NCI-H1105 treated with DMSO at 0.1 percent for 48 hours (cell line): ENCODE results near the gene DOCK4.

Source experiments
- DNase-seq: peaks from one replicate; lab custom pipeline; 2025; lab: John Stamatoyannopoulos, UW

DOCK4 gene

GRCh38 chr7:112080978-112081377 lies 125.2 kb downstream of the DOCK4 start:
- DNase-seq: no peak

- DNase-seq: no peak
Observed at GRCh38 chr7:112080441-112080840, 125.8 kb downstream of the DOCK4 start.

- no peak for DNase-seq
Observed at GRCh38 chr7:112079673-112080072, 126.5 kb downstream of the DOCK4 start.

GRCh38 chr7:112079122-112079521 lies 127.1 kb downstream of the DOCK4 start:
- DNase-seq: no peak

GRCh38 chr7:112076324-112076723 lies 129.9 kb downstream of the DOCK4 start:
- no peak for DNase-seq

- no peak for DNase-seq
Observed at GRCh38 chr7:112074464-112074863, 131.7 kb downstream of the DOCK4 start.

GRCh38 chr7:112073530-112073929 lies 132.7 kb downstream of the DOCK4 start:
- DNase-seq: no peak

- DNase-seq: no peak
Observed at GRCh38 chr7:112072541-112073245, 133.5 kb downstream of the DOCK4 start.

GRCh38 chr7:112071856-112072255 lies 134.3 kb downstream of the DOCK4 start:
- DNase-seq: no peak

- no peak for DNase-seq
Observed at GRCh38 chr7:112070674-112071256, 135.4 kb downstream of the DOCK4 start.

GRCh38 chr7:112069879-112070321 lies 136.3 kb downstream of the DOCK4 start:
- no peak for DNase-seq

GRCh38 chr7:112068967-112069366 lies 137.2 kb downstream of the DOCK4 start:
- DNase-seq: no peak

- DNase-seq: no peak
Observed at GRCh38 chr7:112067632-112068540, 138.3 kb downstream of the DOCK4 start.

GRCh38 chr7:112067200-112067599 lies 139.0 kb downstream of the DOCK4 start:
- no peak for DNase-seq

GRCh38 chr7:112065758-112066157 lies 140.4 kb downstream of the DOCK4 start:
- DNase-seq: no peak

- no peak for DNase-seq
Observed at GRCh38 chr7:112064627-112065385, 141.4 kb downstream of the DOCK4 start.

- DNase-seq: no peak
Observed at GRCh38 chr7:112063974-112064373, 142.2 kb downstream of the DOCK4 start.

- no peak for DNase-seq
Observed at GRCh38 chr7:112061051-112061450, 145.1 kb downstream of the DOCK4 start.

- no peak for DNase-seq
Observed at GRCh38 chr7:112060625-112061024, 145.6 kb downstream of the DOCK4 start.

GRCh38 chr7:112059675-112060074 lies 146.5 kb downstream of the DOCK4 start:
- DNase-seq: no peak

GRCh38 chr7:112058686-112059085 lies 147.5 kb downstream of the DOCK4 start:
- no peak for DNase-seq

- DNase-seq: no peak
Observed at GRCh38 chr7:112056409-112056808, 149.8 kb downstream of the DOCK4 start.
